Kidney epithelial cell (primary cell): Measurements from ENCODE around the gene PHF3. TPM values are rescaled to one million over a fixed set of nuclear protein-coding genes. Genes with fewer than 3 reads are reported as not detected.

ENCODE experiments used
- DNase-seq: peaks from one replicate; pipeline ENCODE4 v3.0.0-alpha.2; 2010; ENCODE audit warnings: low read depth
- H3K27me3 ChIP-seq: 2 replicates; pipeline ENCODE4 v1.6.0; 2011; ENCODE audit warnings: low read length; ENCODE audit not compliant: control insufficient read depth, insufficient read depth
- H3K36me3 ChIP-seq: 2 replicates; pipeline ENCODE4 v1.5.1; 2011; ENCODE audit warnings: low read length; ENCODE audit not compliant: control insufficient read depth, insufficient read depth
- H3K4me3 ChIP-seq: 2 replicates; pipeline ENCODE4 v1.5.1; 2011; ENCODE audit warnings: low read depth, mild to moderate bottlenecking, control low read depth, low read length
- CTCF ChIP-seq: IDR thresholded peaks from 2 replicates; pipeline ENCODE4 v1.5.1; 2011; ENCODE audit warnings: mild to moderate bottlenecking, moderate library complexity, low read length, control low read depth, inconsistent platforms; ENCODE audit not compliant: insufficient read depth, poor library complexity, severe bottlenecking
- total RNA-seq: library from RNA; depleted of rRNA; stranded (reverse); fragments of >200 nt; gene quantifications from 2 replicates; pipeline ENCODE4 v1.2.3, GENCODE V29; 2015

Gene PHF3
- total RNA-seq, 1 donor from 2014 or later, result 45.7 TPM

- TF ChIP-seq CTCF, result no peak
- peaks cover 2% of the 10 kb centered on the region for H3K36me3 ChIP-seq
- H3K27me3 ChIP-seq, result no peaks in the 10 kb centered on the region
- no peak for DNase-seq
- H3K4me3 ChIP-seq, result no peak overlapping the region
These were observed 73.0 kb downstream of the PHF3 start for GRCh38 chr6:63708631-63709030.

GRCh38 chr6:63709148-63709547, 73.5 kb downstream of the PHF3 start:
- Histone ChIP-seq H3K27me3 (no peaks in the 10 kb centered on the region), H3K36me3 (peaks cover 2% of the 10 kb centered on the region), H3K4me3 (no peak overlapping the region)
- no peak for DNase-seq
- TF ChIP-seq CTCF, result no peak

GRCh38 chr6:63713332-63713731, 77.7 kb downstream of the PHF3 start:
- no peaks in the 10 kb centered on the region for H3K27me3 ChIP-seq
- TF ChIP-seq CTCF, result no peak
- no peak for DNase-seq
- H3K4me3 ChIP-seq, result no peak overlapping the region
- H3K36me3 ChIP-seq, result peaks cover 2% of the 10 kb centered on the region

- no peak overlapping the region for H3K4me3 ChIP-seq
- no peaks in the 10 kb centered on the region for H3K27me3 ChIP-seq
- DNase-seq, result no peak
- peaks cover 2% of the 10 kb centered on the region for H3K36me3 ChIP-seq
- no peak for TF ChIP-seq CTCF
These were observed 78.5 kb downstream of the PHF3 start for GRCh38 chr6:63714091-63714490.

GRCh38 chr6:63716169-63716568, 80.6 kb downstream of the PHF3 start:
- Histone ChIP-seq H3K36me3 (no peaks in the 10 kb centered on the region), H3K27me3 (no peaks in the 10 kb centered on the region), H3K4me3 (no peak overlapping the region)
- TF ChIP-seq CTCF, result no peak
- no peak for DNase-seq

- TF ChIP-seq CTCF, result no peak
- Histone ChIP-seq H3K27me3 (no peaks in the 10 kb centered on the region), H3K4me3 (no peak overlapping the region), H3K36me3 (no peaks in the 10 kb centered on the region)
- no peak for DNase-seq
These were observed 85.6 kb downstream of the PHF3 start for GRCh38 chr6:63721181-63721580.
